H9 (cell line): ENCODE data around the gene CXCL6. TPM values are rescaled to one million over a fixed set of nuclear protein-coding genes. Genes with fewer than 3 reads are reported as not detected.

Experiments used
- DNase-seq: peaks from one replicate; pipeline ENCODE4 v3.0.0-alpha.2; 2017
- H2AFZ ChIP-seq: one replicate; pipeline ENCODE4 v1.6.1; 2013; ENCODE audit warnings: mild to moderate bottlenecking, low read length, control low read depth, moderate library complexity
- H2AK5ac ChIP-seq: 2 replicates; pipeline ENCODE4 v1.6.1; 2013; ENCODE audit warnings: low read length, control low read depth, mixed read lengths; ENCODE audit not compliant: insufficient read length
- H2BK120ac ChIP-seq: one replicate; pipeline ENCODE4 v1.6.1; 2013; ENCODE audit warnings: low read depth, mild to moderate bottlenecking, low read length, control low read depth, inconsistent platforms; ENCODE audit not compliant: poor library complexity, severe bottlenecking
- H2BK12ac ChIP-seq: 2 replicates; pipeline ENCODE4 v1.6.1; 2013; ENCODE audit warnings: low read length, control low read depth, mixed read lengths, low read depth; ENCODE audit not compliant: insufficient read length
- H2BK15ac ChIP-seq: 2 replicates; pipeline ENCODE4 v1.6.1; 2013; ENCODE audit warnings: low read depth, low read length, control low read depth
- H2BK20ac ChIP-seq: one replicate; pipeline ENCODE4 v1.6.1; 2013; ENCODE audit warnings: low read depth, mild to moderate bottlenecking, low read length, control low read depth, inconsistent platforms; ENCODE audit not compliant: poor library complexity, severe bottlenecking
- H2BK5ac ChIP-seq: 2 replicates; pipeline ENCODE4 v1.6.1; 2013; ENCODE audit warnings: low read length, control low read depth, mixed read lengths; ENCODE audit not compliant: insufficient read length
- H3K14ac ChIP-seq: 2 replicates; pipeline ENCODE4 v1.6.1; 2013; ENCODE audit warnings: low read length, control low read depth; ENCODE audit not compliant: insufficient read depth
- H3K18ac ChIP-seq: 2 replicates; pipeline ENCODE4 v1.6.1; 2013; ENCODE audit warnings: low read depth, mild to moderate bottlenecking, mixed read lengths, low read length, control low read depth; ENCODE audit not compliant: insufficient read length
- H3K23ac ChIP-seq: 2 replicates; pipeline ENCODE4 v1.6.1; 2013; ENCODE audit warnings: low read length, control low read depth, mixed read lengths, low read depth; ENCODE audit not compliant: insufficient read length
- H3K23me2 ChIP-seq: 2 replicates; pipeline ENCODE4 v1.6.1; 2013; ENCODE audit warnings: low read depth, mild to moderate bottlenecking, mixed read lengths, low read length, control low read depth; ENCODE audit not compliant: insufficient read length, poor library complexity, severe bottlenecking
- H3K27ac ChIP-seq: 2 replicates; pipeline ENCODE4 v1.5.1; 2013; ENCODE audit warnings: low read length, control low read depth, mixed read lengths, low read depth; ENCODE audit not compliant: insufficient read length
- H3K27me3 ChIP-seq: 2 replicates; pipeline ENCODE4 v1.6.1; 2013; ENCODE audit warnings: low read length, control low read depth, inconsistent platforms; ENCODE audit not compliant: insufficient read depth
- H3K4ac ChIP-seq: 2 replicates; pipeline ENCODE4 v1.6.1; 2013; ENCODE audit warnings: low read depth, mild to moderate bottlenecking, control low read depth, inconsistent platforms, low read length, moderate library complexity
- H3K4me1 ChIP-seq: 2 replicates; pipeline ENCODE4 v1.6.1; 2013; ENCODE audit warnings: low read length, control low read depth, inconsistent platforms; ENCODE audit not compliant: insufficient read depth
- H3K4me2 ChIP-seq: 2 replicates; pipeline ENCODE4 v1.6.1; 2013; ENCODE audit warnings: low read length, control low read depth, mixed read lengths; ENCODE audit not compliant: insufficient read length, insufficient read depth
- H3K56ac ChIP-seq: 2 replicates; pipeline ENCODE4 v1.6.1; 2013; ENCODE audit warnings: low read depth, mild to moderate bottlenecking, mixed read lengths, low read length, control low read depth; ENCODE audit not compliant: insufficient read length
- H3K79me1 ChIP-seq: 2 replicates; pipeline ENCODE4 v1.6.1; 2013; ENCODE audit warnings: low read depth, mild to moderate bottlenecking, moderate library complexity, low read length, control low read depth, inconsistent platforms; ENCODE audit not compliant: insufficient read depth, poor library complexity, severe bottlenecking
- H3K79me2 ChIP-seq: 2 replicates; pipeline ENCODE4 v1.6.1; 2013; ENCODE audit warnings: low read length, control low read depth, inconsistent platforms; ENCODE audit not compliant: insufficient read depth
- H3K9ac ChIP-seq: 2 replicates; pipeline ENCODE4 v1.6.1; 2013; ENCODE audit warnings: low read length, control low read depth, mixed read lengths; ENCODE audit not compliant: insufficient read length; ENCODE audit errors: extremely low read depth
- H3K9me3 ChIP-seq: one replicate; pipeline ENCODE4 v1.6.1; 2013; ENCODE audit warnings: low read depth, low read length, inconsistent platforms; ENCODE audit not compliant: control insufficient read depth
- H3T11ph ChIP-seq: one replicate; pipeline ENCODE4 v1.6.1; 2013; ENCODE audit warnings: mild to moderate bottlenecking, low read length, control low read depth, inconsistent platforms
- H4K20me1 ChIP-seq: one replicate; pipeline ENCODE4 v1.6.1; 2013; ENCODE audit not compliant: control insufficient read depth, insufficient read length, insufficient read depth
- H4K5ac ChIP-seq: 2 replicates; pipeline ENCODE4 v1.6.1; 2013; ENCODE audit warnings: low read depth, mild to moderate bottlenecking, mixed read lengths, low read length, control low read depth; ENCODE audit not compliant: insufficient read length
- H4K8ac ChIP-seq: replicated peaks from 2 replicates; pipeline ENCODE4 v1.6.1; 2013; ENCODE audit warnings: low read length, control low read depth, mixed read lengths, low read depth; ENCODE audit not compliant: insufficient read length
- H4K91ac ChIP-seq: 2 replicates; pipeline ENCODE4 v1.6.1; 2013; ENCODE audit warnings: low read depth, mild to moderate bottlenecking, moderate library complexity, mixed read lengths, low read length, control low read depth; ENCODE audit not compliant: insufficient read length
- H3K27ac Mint-ChIP-seq, 3 experiments: 2 replicates in 2 of 3; 3 replicates in 1 of 3; pipeline ENCODE4 v1.8.0; 2020 to 2021; ENCODE audit warnings: mixed read lengths in 3 of 3, mild to moderate bottlenecking in 1 of 3, moderate library complexity in 1 of 3
- H3K27me3 Mint-ChIP-seq: 2 replicates; pipeline ENCODE4 v1.8.0; 2021; ENCODE audit warnings: low read depth, mild to moderate bottlenecking, moderate library complexity, mixed read lengths
- H3K36me3 Mint-ChIP-seq, 3 experiments: 2 replicates in 2 of 3; 3 replicates in 1 of 3; pipeline ENCODE4 v1.8.0; 2020 to 2021; ENCODE audit warnings: low read depth in 3 of 3, mixed read lengths in 3 of 3; ENCODE audit not compliant: insufficient read depth in 1 of 3
- H3K4me1 Mint-ChIP-seq, 2 experiments: 2 replicates each; pipeline ENCODE4 v1.8.0; 2020; ENCODE audit warnings: mixed read lengths in 2 of 2
- H3K4me3 Mint-ChIP-seq, 2 experiments: 2 replicates in 1 of 2; 3 replicates in 1 of 2; pipeline ENCODE4 v1.8.0; 2020 to 2021; ENCODE audit warnings: mild to moderate bottlenecking in 2 of 2, mixed read lengths in 2 of 2, moderate library complexity in 1 of 2
- H3K9me3 Mint-ChIP-seq, 2 experiments: 2 replicates in 1 of 2; 3 replicates in 1 of 2; pipeline ENCODE4 v1.8.0; 2020; ENCODE audit warnings: mild to moderate bottlenecking in 2 of 2, mixed read lengths in 2 of 2, moderate library complexity in 1 of 2
- CTCF ChIP-seq: fragments of 200-600 bp; sonication (generic); conservative IDR thresholded peaks from 3 replicates; pipeline ENCODE4 v1.8.0; 2021; ENCODE audit warnings: antibody characterized with exemption, mild to moderate bottlenecking
- WGBS: extraction: QIAGEN DNeasy Blood & Tissue Kit; methylation state at CpG from one replicate; pipeline ENCODE4 v1.1.7; 2013; ENCODE audit warnings: missing lambda C conversion rate, low lambda C conversion rate, mixed read lengths; ENCODE audit not compliant: insufficient read length; ENCODE audit errors: extremely low coverage; 5-methylcytosine and 5-hydroxymethylcytosine counted together
- total RNA-seq: library from RNA; stranded (reverse); gene quantifications from 2 replicates; pipeline ENCODE4 v1.2.1, GENCODE V29; 2021

CXCL6 gene
- total RNA-seq, 1 experiment from 2014 or later: 0.85 TPM

DNA sequence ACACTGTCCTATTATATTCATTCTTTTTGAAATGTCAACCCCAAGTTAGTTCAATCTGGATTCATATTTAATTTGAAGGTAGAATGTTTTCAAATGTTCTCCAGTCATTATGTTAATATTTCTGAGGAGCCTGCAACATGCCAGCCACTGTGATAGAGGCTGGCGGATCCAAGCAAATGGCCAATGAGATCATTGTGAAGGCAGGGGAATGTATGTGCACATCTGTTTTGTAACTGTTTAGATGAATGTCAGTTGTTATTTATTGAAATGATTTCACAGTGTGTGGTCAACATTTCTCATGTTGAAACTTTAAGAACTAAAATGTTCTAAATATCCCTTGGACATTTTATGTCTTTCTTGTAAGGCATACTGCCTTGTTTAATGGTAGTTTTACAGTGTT, 34.3 kb downstream of the CXCL6 start:
- Mint-ChIP-seq H3K9me3 (no peaks in the 10 kb centered on the region), H3K27me3 (peaks cover 51% of the 10 kb centered on the region), H3K27ac (no peak overlapping the region), H3K4me1 (peaks cover 15 to 21% of the 10 kb centered on the region in 2 experiments), H3K4me3 (no peak overlapping the region), H3K36me3 (no peaks in the 10 kb centered on the region)
- H3K27ac ChIP-seq: no peak overlapping the region
- no peak overlapping the region for H2AFZ ChIP-seq
- H3T11ph ChIP-seq: no peak overlapping the region
- no peak for TF ChIP-seq CTCF
- peaks cover 12% of the 10 kb centered on the region for H3K23me2 ChIP-seq
- H3K18ac ChIP-seq: no peak overlapping the region
- no peak overlapping the region for H2BK20ac ChIP-seq
- H3K9ac ChIP-seq: no peak overlapping the region
- H3K23ac ChIP-seq: no peak overlapping the region
- H3K9me3 ChIP-seq: no peaks in the 10 kb centered on the region
- H2BK12ac ChIP-seq: no peak overlapping the region
- H4K8ac ChIP-seq: no peak overlapping the region
- no peak overlapping the region for H3K14ac ChIP-seq
- WGBS: no CpG with 5 or more reads among the region's 1 CpG
- H4K5ac ChIP-seq: no peak overlapping the region
- H3K4me1 ChIP-seq: 0 out of 2 replicates have a peak, but pooled peaks cover 2% of the 10 kb centered on the region
- no peak overlapping the region for H2BK5ac ChIP-seq
- H3K4me2 ChIP-seq: no peak overlapping the region
- no peak overlapping the region for H4K91ac ChIP-seq
- no peaks in the 10 kb centered on the region for H4K20me1 ChIP-seq
- no peak for DNase-seq
- H3K79me2 ChIP-seq: no peaks in the 10 kb centered on the region
- no peak overlapping the region for H2BK120ac ChIP-seq
- no peaks in the 10 kb centered on the region; the same call in 1 of the 2 replicates for H3K27me3 ChIP-seq
- H3K4ac ChIP-seq: no peak overlapping the region
- no peak overlapping the region for H2AK5ac ChIP-seq
- H3K56ac ChIP-seq: no peak overlapping the region
- no peaks in the 10 kb centered on the region for H3K79me1 ChIP-seq
- H2BK15ac ChIP-seq: no peak overlapping the region
